Stimulated activated naive CD8-positive, alpha-beta T cell treated with anti-CD3 and anti-CD28 coated beads, Interleukin-15, Interleukin-2, amounts not matched to agents 100 ng/mL and 50 ng/mL, for 24 hours (primary cell): ENCODE measurements around the gene FCF1.

Experiments
- H3K27ac Mint-ChIP-seq: one replicate; pipeline ENCODE4 v1.8.0; 2021; ENCODE audit warnings: mild to moderate bottlenecking, mixed read lengths
- H3K27me3 Mint-ChIP-seq: one replicate; pipeline ENCODE4 v1.8.0; 2021; ENCODE audit warnings: mixed read lengths
- H3K36me3 Mint-ChIP-seq: one replicate; pipeline ENCODE4 v1.8.0; 2021; ENCODE audit warnings: low read depth, mixed read lengths
- H3K4me1 Mint-ChIP-seq: one replicate; pipeline ENCODE4 v1.8.0; 2021; ENCODE audit warnings: low read depth, mixed read lengths
- H3K4me3 Mint-ChIP-seq: one replicate; pipeline ENCODE4 v1.8.0; 2021; ENCODE audit warnings: mild to moderate bottlenecking, mixed read lengths
- H3K9me3 Mint-ChIP-seq: one replicate; pipeline ENCODE4 v1.8.0; 2021; ENCODE audit warnings: mixed read lengths

FCF1 gene

DNA sequence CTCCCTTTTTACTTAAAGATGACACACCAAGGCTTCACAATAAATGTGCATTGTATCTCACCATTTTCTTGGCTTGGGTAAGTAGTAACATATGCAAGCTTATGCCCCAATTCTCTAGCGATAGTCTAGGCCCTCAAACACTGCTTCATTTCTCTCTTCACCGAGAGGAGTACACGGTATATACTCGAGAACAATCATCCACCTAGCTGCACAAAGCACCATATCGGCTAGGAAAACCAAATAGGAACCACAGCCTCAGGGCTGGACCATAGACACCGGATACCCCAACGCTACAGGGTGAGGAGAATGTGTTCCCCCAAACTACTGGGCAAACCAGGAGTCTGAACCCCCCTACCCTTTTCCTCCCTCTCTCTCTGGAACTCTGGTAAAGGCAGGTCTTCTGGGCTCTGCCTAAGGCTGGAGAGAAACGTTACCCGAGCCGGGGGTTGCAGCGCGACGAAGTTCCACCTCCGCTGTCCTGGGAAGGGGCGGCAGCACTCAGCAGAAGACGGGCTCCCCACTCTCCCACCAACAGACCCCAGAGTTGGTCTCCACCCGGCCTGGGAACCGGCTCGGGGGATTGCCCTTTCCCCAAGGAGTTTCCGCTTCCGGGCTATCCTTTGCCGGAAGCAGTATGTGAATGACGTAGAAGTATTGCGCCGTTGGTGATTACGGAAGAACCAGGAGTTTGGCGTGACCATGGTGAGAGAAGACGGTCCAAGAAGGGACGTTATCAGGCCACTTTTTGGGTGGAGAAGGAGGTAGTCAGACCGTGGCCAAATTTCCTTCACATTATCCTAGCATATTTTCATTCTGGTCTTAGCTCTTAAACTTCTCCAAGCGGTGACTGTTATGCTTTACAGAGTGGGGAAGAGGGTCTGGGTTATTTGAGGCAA is at the start of gene FCF1, which contains the start of gene AREL1:
Gene FCF1 (plus strand): TSS at position 646 of the 896 bp plus-strand sequence. CDS start 54 bp downstream, at position 700.
Gene AREL1 (minus strand): TSS at position 582 of the 896 bp plus-strand sequence. CDS start 27,465 bp downstream, outside the sequence.
- peaks cover 46% of the 10 kb centered on the region for H3K4me1 Mint-ChIP-seq
- H3K27me3 Mint-ChIP-seq = no peaks in the 10 kb centered on the region
- H3K27ac Mint-ChIP-seq = peak within 1 kb of the TSS; percentile 97
- H3K36me3 Mint-ChIP-seq = peaks cover 24% of the 10 kb centered on the region
- H3K4me3 Mint-ChIP-seq = peak within 1 kb of the TSS; percentile 98
- H3K9me3 Mint-ChIP-seq = no peaks in the 10 kb centered on the region

DNA sequence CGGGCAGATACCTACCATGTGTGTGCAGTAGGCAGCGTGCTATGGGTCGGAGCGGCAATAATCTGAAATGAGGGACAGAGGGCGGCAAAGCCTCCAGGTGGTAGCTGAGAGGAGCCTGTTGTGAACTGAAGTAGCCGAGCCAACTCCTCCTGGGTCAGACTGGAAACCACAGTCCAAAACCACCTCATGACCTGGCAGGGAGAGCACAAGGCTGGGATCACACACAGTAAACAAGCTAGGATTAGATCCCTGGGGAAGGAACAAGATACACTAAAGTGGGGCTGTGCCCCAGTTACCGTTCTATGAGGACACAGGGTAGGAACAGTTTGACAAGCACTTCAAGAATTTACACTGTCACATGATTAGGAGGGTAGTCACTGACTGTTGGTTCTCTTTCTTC is 49.1 kb upstream of the FCF1 start:
- Mint-ChIP-seq H3K36me3 (peaks cover 73% of the 10 kb centered on the region), H3K27me3 (no peaks in the 10 kb centered on the region), H3K4me3 (no peak overlapping the region), H3K27ac (no peak overlapping the region), H3K4me1 (peaks cover 18% of the 10 kb centered on the region), H3K9me3 (no peaks in the 10 kb centered on the region)

GRCh38 chr14:74664717-74665116 is 48.2 kb upstream of the FCF1 start:
- Mint-ChIP-seq H3K4me3 (no peak overlapping the region), H3K4me1 (peaks cover 21% of the 10 kb centered on the region), H3K36me3 (peaks cover 77% of the 10 kb centered on the region), H3K9me3 (no peaks in the 10 kb centered on the region), H3K27me3 (no peaks in the 10 kb centered on the region), H3K27ac (no peak overlapping the region)

GRCh38 chr14:74667758-74668157 is 45.2 kb upstream of the FCF1 start:
- H3K4me3 Mint-ChIP-seq = no peak overlapping the region
- peaks cover 21% of the 10 kb centered on the region for H3K4me1 Mint-ChIP-seq
- peaks cover 87% of the 10 kb centered on the region for H3K36me3 Mint-ChIP-seq
- H3K27me3 Mint-ChIP-seq = no peaks in the 10 kb centered on the region
- no peaks in the 10 kb centered on the region for H3K9me3 Mint-ChIP-seq
- H3K27ac Mint-ChIP-seq = peak overlapping the region; percentile 81

DNA sequence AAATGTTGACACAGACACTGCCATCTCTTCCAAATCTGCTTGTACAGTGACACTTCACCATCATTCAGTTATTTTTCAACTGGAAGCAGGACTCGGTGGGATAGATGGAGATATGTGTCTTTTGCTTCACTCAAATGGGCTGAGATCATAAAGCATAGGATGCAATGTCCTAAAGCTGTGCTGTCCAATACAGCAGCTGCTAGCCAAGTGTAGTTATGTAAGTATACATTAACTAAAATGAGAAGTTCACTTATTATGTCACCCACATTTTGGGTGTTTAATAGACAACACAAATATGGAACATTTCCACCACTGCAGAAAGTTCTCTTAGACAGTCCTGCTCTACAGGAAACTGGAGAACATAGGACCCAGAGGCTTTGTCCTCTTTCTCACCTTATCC is 43.7 kb upstream of the FCF1 start:
- H3K36me3 Mint-ChIP-seq = peaks cover 84% of the 10 kb centered on the region
- H3K27ac Mint-ChIP-seq = no peak overlapping the region
- no peaks in the 10 kb centered on the region for H3K27me3 Mint-ChIP-seq
- H3K9me3 Mint-ChIP-seq = no peaks in the 10 kb centered on the region
- peaks cover 21% of the 10 kb centered on the region for H3K4me1 Mint-ChIP-seq
- no peak overlapping the region for H3K4me3 Mint-ChIP-seq

DNA sequence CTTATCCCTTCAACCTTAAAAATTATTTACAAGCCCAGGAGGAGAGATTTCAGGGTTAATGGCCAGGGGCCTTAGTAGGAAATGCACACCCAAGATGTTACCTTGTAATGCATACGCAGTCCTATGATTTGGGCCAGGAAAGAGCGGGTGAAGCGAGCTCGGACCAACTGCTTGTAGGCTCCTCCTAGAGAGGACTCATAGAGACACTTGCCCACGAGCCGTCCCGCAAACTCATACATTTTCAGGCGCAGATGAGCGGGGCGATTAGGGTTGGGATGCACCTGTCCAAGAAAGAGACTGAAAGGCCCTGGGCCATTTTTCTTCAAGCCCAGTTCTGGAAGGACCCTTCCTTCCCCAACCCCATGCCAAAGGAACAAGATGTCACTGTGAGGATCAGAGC is 43.1 kb upstream of the FCF1 start:
- Mint-ChIP-seq H3K27me3 (no peaks in the 10 kb centered on the region), H3K9me3 (no peaks in the 10 kb centered on the region), H3K36me3 (peaks cover 84% of the 10 kb centered on the region), H3K4me1 (peaks cover 21% of the 10 kb centered on the region), H3K4me3 (no peak overlapping the region), H3K27ac (no peak overlapping the region)

DNA sequence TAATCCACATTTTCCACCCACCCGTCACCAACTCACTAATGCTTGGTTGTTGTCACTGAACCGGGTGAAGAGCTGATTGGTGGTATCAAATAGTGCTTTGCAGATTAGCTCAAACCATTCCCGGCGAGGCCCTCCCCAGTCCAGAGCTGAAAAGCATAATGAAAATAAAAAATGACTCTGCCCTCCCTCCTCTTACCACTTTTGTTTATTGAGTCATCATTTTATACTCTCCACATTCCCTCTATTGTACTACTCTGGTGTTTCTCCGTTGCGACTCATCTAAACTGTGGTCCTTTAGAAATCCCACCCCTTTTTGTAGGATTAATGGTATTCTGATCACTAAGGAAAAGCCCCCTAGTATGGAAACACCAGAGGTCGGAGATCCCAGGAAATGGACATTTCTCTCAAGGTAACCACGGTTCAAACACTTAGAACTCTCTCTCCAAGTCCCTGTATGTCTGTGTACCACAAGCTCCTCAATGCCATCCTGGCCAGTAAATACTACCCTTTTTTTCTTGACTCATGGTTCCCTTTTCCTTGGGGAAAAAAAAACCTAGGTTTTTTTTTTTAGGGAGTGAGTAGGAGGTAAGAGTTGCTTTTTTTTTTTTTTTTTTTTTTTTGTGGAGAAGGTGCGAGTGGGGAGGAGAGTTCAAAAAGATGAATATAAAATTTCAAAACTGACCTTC is 42.1 kb upstream of the FCF1 start:
- peaks cover 21% of the 10 kb centered on the region for H3K4me1 Mint-ChIP-seq
- H3K4me3 Mint-ChIP-seq = no peak overlapping the region
- no peaks in the 10 kb centered on the region for H3K27me3 Mint-ChIP-seq
- no peaks in the 10 kb centered on the region for H3K9me3 Mint-ChIP-seq
- H3K36me3 Mint-ChIP-seq = peaks cover 88% of the 10 kb centered on the region
- H3K27ac Mint-ChIP-seq = no peak overlapping the region

- H3K4me3 Mint-ChIP-seq = no peak overlapping the region
- H3K4me1 Mint-ChIP-seq = peaks cover 21% of the 10 kb centered on the region
- no peaks in the 10 kb centered on the region for H3K9me3 Mint-ChIP-seq
- no peak overlapping the region for H3K27ac Mint-ChIP-seq
- no peaks in the 10 kb centered on the region for H3K27me3 Mint-ChIP-seq
- H3K36me3 Mint-ChIP-seq = peaks cover 87% of the 10 kb centered on the region
Measured at GRCh38 chr14:74671789-74672188, 41.2 kb upstream of the FCF1 start.

GRCh38 chr14:74673768-74674167 is 39.2 kb upstream of the FCF1 start:
- H3K27me3 Mint-ChIP-seq = no peaks in the 10 kb centered on the region
- peaks cover 69% of the 10 kb centered on the region for H3K36me3 Mint-ChIP-seq
- peaks cover 4% of the 10 kb centered on the region for H3K4me1 Mint-ChIP-seq
- no peak overlapping the region for H3K27ac Mint-ChIP-seq
- H3K4me3 Mint-ChIP-seq = no peak overlapping the region
- no peaks in the 10 kb centered on the region for H3K9me3 Mint-ChIP-seq

DNA sequence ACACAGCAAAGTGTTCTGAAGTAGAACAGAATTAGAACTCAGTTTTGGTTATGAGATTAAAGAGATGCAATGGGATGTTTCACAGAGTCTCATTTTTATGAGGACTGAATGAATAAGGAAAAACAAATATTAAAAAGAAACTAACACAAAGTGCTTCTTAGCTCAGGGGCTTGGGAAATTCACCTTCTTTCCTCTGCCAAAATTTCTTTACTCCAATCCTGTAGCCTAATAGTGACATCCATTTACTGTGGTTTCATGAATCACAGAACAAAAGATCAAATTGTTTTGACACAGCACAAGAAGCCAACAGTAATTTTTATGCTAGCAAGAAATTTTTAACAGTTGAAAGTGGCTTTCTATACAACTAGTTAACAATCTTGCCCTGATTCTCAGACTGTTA is 37.7 kb upstream of the FCF1 start:
- Mint-ChIP-seq H3K27me3 (no peaks in the 10 kb centered on the region), H3K27ac (no peak overlapping the region), H3K4me1 (peaks cover 2% of the 10 kb centered on the region), H3K4me3 (no peak overlapping the region), H3K9me3 (no peaks in the 10 kb centered on the region), H3K36me3 (peaks cover 66% of the 10 kb centered on the region)

GRCh38 chr14:74682169-74682952 is 30.6 kb upstream of the FCF1 start:
- Mint-ChIP-seq H3K36me3 (peaks cover 58% of the 10 kb centered on the region), H3K4me1 (peaks cover 35% of the 10 kb centered on the region), H3K27ac (no peak overlapping the region)

GRCh38 chr14:74683406-74683805 is 29.5 kb upstream of the FCF1 start:
- no peaks in the 10 kb centered on the region for H3K27me3 Mint-ChIP-seq
- H3K27ac Mint-ChIP-seq = no peak overlapping the region

More at GRCh38 chr14:74682169-74682952, 30.6 kb upstream of the FCF1 start:
- Mint-ChIP-seq H3K27me3 (no peaks in the 10 kb centered on the region), H3K4me3 (no peak overlapping the region), H3K9me3 (no peaks in the 10 kb centered on the region)

DNA sequence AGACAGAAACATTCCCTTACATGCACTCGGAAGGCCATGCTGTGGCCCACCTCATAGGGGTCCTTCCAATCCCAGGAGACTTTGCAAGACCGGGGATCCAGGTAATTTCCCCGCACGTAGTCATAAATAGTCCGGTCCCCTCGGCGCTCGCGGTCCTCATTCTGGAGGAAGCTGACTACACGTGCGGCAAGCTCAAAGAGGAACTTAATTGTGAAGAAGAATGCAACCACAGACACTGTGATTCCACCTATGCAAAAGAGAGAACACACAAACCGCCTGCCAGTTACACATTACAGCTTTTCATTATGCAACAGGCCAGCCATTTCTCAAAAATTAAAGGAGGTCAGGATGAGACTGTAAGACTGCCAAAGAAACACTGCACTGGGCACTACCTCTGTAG is 28.5 kb upstream of the FCF1 start:
- Mint-ChIP-seq H3K36me3 (peaks cover 64% of the 10 kb centered on the region), H3K4me3 (no peak overlapping the region), H3K27ac (no peak overlapping the region), H3K4me1 (peaks cover 35% of the 10 kb centered on the region), H3K9me3 (no peaks in the 10 kb centered on the region), H3K27me3 (no peaks in the 10 kb centered on the region)

More at GRCh38 chr14:74683406-74683805, 29.5 kb upstream of the FCF1 start:
- Mint-ChIP-seq H3K4me1 (peaks cover 35% of the 10 kb centered on the region), H3K4me3 (no peak overlapping the region), H3K36me3 (peaks cover 63% of the 10 kb centered on the region), H3K9me3 (no peaks in the 10 kb centered on the region)

DNA sequence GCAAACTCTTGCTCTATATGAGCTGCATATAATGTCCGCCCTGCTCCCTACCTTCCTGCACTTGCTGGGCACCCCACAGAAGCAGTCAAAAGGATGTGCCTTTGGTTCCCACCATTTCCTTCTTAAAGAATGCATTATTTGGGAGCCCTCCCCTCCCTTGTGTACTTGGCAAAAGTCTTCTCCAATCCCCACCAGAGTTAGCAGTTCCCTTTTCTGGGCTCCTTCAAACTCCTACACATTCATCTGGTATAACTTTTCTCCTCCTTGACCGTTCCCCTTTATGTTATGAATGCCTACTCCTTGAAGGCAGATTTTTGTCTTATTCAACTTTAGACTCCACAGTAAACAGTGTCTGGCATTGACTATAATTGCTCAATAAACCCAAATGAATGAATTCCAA is 27.9 kb upstream of the FCF1 start:
- H3K4me1 Mint-ChIP-seq = peaks cover 34% of the 10 kb centered on the region
- H3K4me3 Mint-ChIP-seq = no peak overlapping the region
- H3K27ac Mint-ChIP-seq = no peak overlapping the region
- H3K9me3 Mint-ChIP-seq = no peaks in the 10 kb centered on the region
- H3K36me3 Mint-ChIP-seq = peaks cover 62% of the 10 kb centered on the region
- H3K27me3 Mint-ChIP-seq = no peaks in the 10 kb centered on the region
